Dendritic cell treated with granulocyte-macrophage colony-stimulating factor and Interleukin-4, amounts not matched to agents 40 ng/mL and 50 ng/mL, for 4 days (primary cell): ENCODE results near the gene NDUFB5.
"Not testable (repeated sequence)": the region's sequence is repeated elsewhere in the genome, so short reads cannot be mapped to it uniquely, and the experiment has no call there.

Experiments
- H3K27ac Mint-ChIP-seq: one replicate; pipeline ENCODE4 v1.8.0; 2022; ENCODE audit warnings: mild to moderate bottlenecking, mixed read lengths
- H3K27me3 Mint-ChIP-seq: one replicate; pipeline ENCODE4 v1.8.0; 2022; ENCODE audit warnings: mild to moderate bottlenecking, mixed read lengths
- H3K36me3 Mint-ChIP-seq: one replicate; pipeline ENCODE4 v1.8.0; 2022; ENCODE audit warnings: low read depth, mixed read lengths
- H3K4me1 Mint-ChIP-seq: one replicate; pipeline ENCODE4 v1.8.0; 2022; ENCODE audit warnings: low read depth, mixed read lengths
- H3K4me3 Mint-ChIP-seq: one replicate; pipeline ENCODE4 v1.8.0; 2022; ENCODE audit warnings: mild to moderate bottlenecking, moderate library complexity, mixed read lengths
- H3K9me3 Mint-ChIP-seq: one replicate; pipeline ENCODE4 v1.8.0; 2022; ENCODE audit warnings: mixed read lengths
- intact Hi-C: fragments of 100-400 bp; cut with micrococcal nuclease; formaldehyde crosslinking; loops from one replicate; pipeline ENCODE4 v1.15.0; 2022

NDUFB5 gene

GRCh38 chr3:179606534-179607085 is 2.0 kb downstream of the NDUFB5 start:
- Mint-ChIP-seq H3K36me3 (peaks cover 46% of the 10 kb centered on the region), H3K9me3 (no peaks in the 10 kb centered on the region), H3K27me3 (no peaks in the 10 kb centered on the region), H3K27ac (peak overlapping the region; percentile 43), H3K4me1 (peaks cover 40% of the 10 kb centered on the region), H3K4me3 (no peak overlapping the region)
- intact Hi-C loops, result loop anchor here (5.0 kb wide), 1 partner anchor 459 kb away; the partner anchor contains the start of gene PIK3CA

- Mint-ChIP-seq H3K27ac (peak overlapping the region; percentile 98), H3K9me3 (no peaks in the 10 kb centered on the region), H3K36me3 (peaks cover 65% of the 10 kb centered on the region), H3K4me3 (peak overlapping the region; percentile 63), H3K4me1 (peaks cover 40% of the 10 kb centered on the region), H3K27me3 (no peaks in the 10 kb centered on the region)
- intact Hi-C loops, result loop anchor here (5.0 kb wide), 1 partner anchor 462 kb away; the partner anchor contains the start of gene PIK3CA
Observed at GRCh38 chr3:179608931-179609720, 4.5 kb downstream of the NDUFB5 start.

- no peak overlapping the region for H3K4me3 Mint-ChIP-seq
- no peaks in the 10 kb centered on the region for H3K27me3 Mint-ChIP-seq
- intact Hi-C loops, result no loop called here
- H3K4me1 Mint-ChIP-seq, result peaks cover 40% of the 10 kb centered on the region
- H3K27ac Mint-ChIP-seq, result peak overlapping the region; percentile 98
- no peaks in the 10 kb centered on the region for H3K9me3 Mint-ChIP-seq
- peaks cover 56% of the 10 kb centered on the region for H3K36me3 Mint-ChIP-seq
Observed at GRCh38 chr3:179610066-179610465, 5.5 kb downstream of the NDUFB5 start.

GRCh38 chr3:179613807-179614206 is 9.2 kb downstream of the NDUFB5 start:
- Mint-ChIP-seq H3K36me3 (peaks cover 72% of the 10 kb centered on the region), H3K4me1 (peaks cover 15% of the 10 kb centered on the region), H3K27ac (no peak overlapping the region), H3K4me3 (no peak overlapping the region), H3K9me3 (no peaks in the 10 kb centered on the region), H3K27me3 (no peaks in the 10 kb centered on the region)
- intact Hi-C loops, result no loop called here

GRCh38 chr3:179615458-179616173 is 11.0 kb downstream of the NDUFB5 start:
- intact Hi-C loops, result no loop called here
- peaks cover 5% of the 10 kb centered on the region for H3K4me1 Mint-ChIP-seq
- H3K27ac Mint-ChIP-seq, result no peak overlapping the region
- no peaks in the 10 kb centered on the region for H3K27me3 Mint-ChIP-seq
- H3K9me3 Mint-ChIP-seq, result no peaks in the 10 kb centered on the region
- no peak overlapping the region for H3K4me3 Mint-ChIP-seq
- peaks cover 83% of the 10 kb centered on the region for H3K36me3 Mint-ChIP-seq

DNA sequence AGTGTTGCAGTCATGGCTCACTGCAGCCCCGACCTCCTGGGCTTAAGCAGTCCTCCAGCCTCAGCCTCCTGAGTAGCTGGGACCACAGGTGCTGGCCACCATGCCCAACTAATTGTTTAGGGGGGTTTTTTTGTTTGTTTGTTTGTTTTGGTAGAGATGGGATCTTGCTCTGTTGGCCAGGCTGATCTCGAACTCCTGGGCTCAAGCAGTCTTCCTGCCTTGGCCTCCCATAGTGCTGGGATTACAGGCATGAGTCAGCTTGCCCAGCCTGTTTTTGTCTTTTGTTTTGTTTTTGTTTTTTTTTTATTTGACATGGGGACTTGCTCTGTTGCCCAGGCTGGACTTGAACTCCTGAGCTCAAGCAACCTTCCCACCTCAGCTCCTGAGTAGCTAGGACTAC is 17.4 kb downstream of the NDUFB5 start:
- Mint-ChIP-seq H3K4me1 (no peaks in the 10 kb centered on the region), H3K4me3 (no peak overlapping the region), H3K27ac (no peak overlapping the region), H3K36me3 (peaks cover 88% of the 10 kb centered on the region), H3K9me3 (no peaks in the 10 kb centered on the region), H3K27me3 (no peaks in the 10 kb centered on the region)
- intact Hi-C loops, result no loop called here

- intact Hi-C loops, result no loop called here
- H3K4me1 Mint-ChIP-seq, result no peaks in the 10 kb centered on the region
- no peak overlapping the region for H3K4me3 Mint-ChIP-seq
- H3K9me3 Mint-ChIP-seq, result no peaks in the 10 kb centered on the region
- H3K27ac Mint-ChIP-seq, result no peak overlapping the region
- peaks cover 65% of the 10 kb centered on the region for H3K36me3 Mint-ChIP-seq
- no peaks in the 10 kb centered on the region for H3K27me3 Mint-ChIP-seq
Observed at GRCh38 chr3:179624451-179624850, 19.9 kb downstream of the NDUFB5 start.

GRCh38 chr3:179630753-179631451 is 26.3 kb downstream of the NDUFB5 start:
- Mint-ChIP-seq H3K4me1 (no peaks in the 10 kb centered on the region), H3K27ac (no peak overlapping the region), H3K9me3 (no peaks in the 10 kb centered on the region), H3K27me3 (no peaks in the 10 kb centered on the region), H3K4me3 (no peak overlapping the region), H3K36me3 (peaks cover under 1% of the 10 kb centered on the region)
- intact Hi-C loops, result no loop called here

GRCh38 chr3:179640469-179640868 is 35.9 kb downstream of the NDUFB5 start:
- Mint-ChIP-seq H3K36me3 (no peaks in the 10 kb centered on the region), H3K4me3 (no peak overlapping the region), H3K27ac (no peak overlapping the region), H3K4me1 (no peaks in the 10 kb centered on the region), H3K27me3 (no peaks in the 10 kb centered on the region), H3K9me3 (no peaks in the 10 kb centered on the region)
- intact Hi-C loops, result no loop called here

GRCh38 chr3:179642871-179643270 is 38.3 kb downstream of the NDUFB5 start:
- intact Hi-C loops, result no loop called here
- Mint-ChIP-seq H3K4me1 (no peaks in the 10 kb centered on the region), H3K27ac (no peak overlapping the region), H3K9me3 (no peaks in the 10 kb centered on the region), H3K27me3 (no peaks in the 10 kb centered on the region), H3K36me3 (no peaks in the 10 kb centered on the region), H3K4me3 (no peak overlapping the region)

GRCh38 chr3:179643837-179644236 is 39.2 kb downstream of the NDUFB5 start:
- H3K27ac Mint-ChIP-seq, H3K27me3 Mint-ChIP-seq, H3K4me1 Mint-ChIP-seq, intact Hi-C loops, H3K36me3 Mint-ChIP-seq, H3K9me3 Mint-ChIP-seq, H3K4me3 Mint-ChIP-seq: not testable (repeated sequence)

DNA sequence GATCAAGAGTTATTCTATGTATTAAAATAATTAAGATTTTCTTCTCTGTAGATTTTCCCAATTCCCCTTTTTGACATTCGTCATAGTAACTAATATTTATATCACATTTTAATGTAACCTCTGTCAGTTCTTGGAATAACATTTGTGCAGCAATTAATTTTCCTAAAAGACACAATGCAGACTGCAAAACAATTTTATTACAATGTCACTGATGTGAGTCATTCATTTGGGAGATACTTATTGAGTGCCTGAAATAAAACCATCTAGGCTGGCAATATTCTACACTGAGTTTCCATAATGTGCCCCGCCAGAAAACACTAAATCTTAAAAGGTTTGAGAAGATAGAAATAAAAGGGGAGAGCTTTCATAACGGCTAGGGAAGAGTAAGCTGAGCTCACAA is 41.6 kb downstream of the NDUFB5 start:
- Mint-ChIP-seq H3K36me3 (no peaks in the 10 kb centered on the region), H3K4me3 (no peak overlapping the region), H3K4me1 (no peaks in the 10 kb centered on the region), H3K9me3 (no peaks in the 10 kb centered on the region), H3K27ac (no peak overlapping the region), H3K27me3 (peaks cover 9% of the 10 kb centered on the region)
- intact Hi-C loops, result no loop called here

DNA sequence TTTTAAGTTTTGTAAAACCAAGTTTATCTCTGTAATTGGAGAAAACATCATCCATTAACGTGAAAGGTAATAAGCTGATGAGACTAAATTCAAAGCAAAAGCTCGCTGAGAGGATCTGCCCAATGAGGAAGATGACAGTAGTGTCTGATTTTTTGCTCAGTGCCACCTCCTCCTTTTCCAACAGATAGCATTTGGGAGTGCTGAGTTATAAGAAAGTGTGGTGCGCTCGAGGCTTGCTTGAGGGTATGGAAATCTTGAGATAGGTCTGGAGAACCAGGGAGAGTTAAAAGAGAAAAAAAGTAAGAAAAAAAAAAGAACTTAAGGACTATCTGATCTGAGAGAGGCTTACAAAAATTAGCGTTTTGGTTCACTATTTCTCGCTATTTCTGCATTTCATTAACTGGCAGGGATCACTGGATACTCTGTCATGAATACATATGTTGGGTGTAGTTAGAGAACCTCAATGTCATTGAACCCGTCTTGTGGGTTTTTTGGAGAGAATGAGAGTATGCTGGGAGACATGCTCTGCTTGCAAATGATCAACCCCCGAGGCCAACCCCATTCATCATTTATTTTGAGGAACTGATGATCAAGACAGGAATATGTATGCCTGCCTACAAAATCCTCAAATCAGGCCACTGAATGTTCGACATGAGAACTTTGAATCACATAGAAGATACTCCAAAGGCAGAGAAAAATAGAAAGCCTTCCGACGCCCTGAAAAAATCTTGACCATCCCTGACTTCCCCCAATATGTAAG is 47.3 kb downstream of the NDUFB5 start:
- H3K4me3 Mint-ChIP-seq, result peak overlapping the region; percentile 71
- H3K9me3 Mint-ChIP-seq, result no peaks in the 10 kb centered on the region
- intact Hi-C loops, result loop anchor here (5.0 kb wide), 1 partner anchor 45 kb away; no protein-coding TSS in a partner anchor
- H3K27me3 Mint-ChIP-seq, result peaks cover 36% of the 10 kb centered on the region
- peak overlapping the region; percentile 75 for H3K27ac Mint-ChIP-seq
- H3K36me3 Mint-ChIP-seq, result no peaks in the 10 kb centered on the region
- H3K4me1 Mint-ChIP-seq, result peaks cover 24% of the 10 kb centered on the region
